Skeletal muscle cell (primary cell): ENCODE data around the gene SLC29A2.
A peak's percentile ranks its signal among the peaks of the same experiment; 100 is the strongest.

Experiments
- DNase-seq: peaks from one replicate; pipeline ENCODE4 v3.0.0-alpha.2; 2010; ENCODE audit warnings: low read depth
- H3K4me3 ChIP-seq: 2 replicates; pipeline ENCODE4 v1.5.1; 2011; ENCODE audit warnings: low read depth, mild to moderate bottlenecking, control low read depth, low read length, moderate library complexity

SLC29A2 gene, protein sequence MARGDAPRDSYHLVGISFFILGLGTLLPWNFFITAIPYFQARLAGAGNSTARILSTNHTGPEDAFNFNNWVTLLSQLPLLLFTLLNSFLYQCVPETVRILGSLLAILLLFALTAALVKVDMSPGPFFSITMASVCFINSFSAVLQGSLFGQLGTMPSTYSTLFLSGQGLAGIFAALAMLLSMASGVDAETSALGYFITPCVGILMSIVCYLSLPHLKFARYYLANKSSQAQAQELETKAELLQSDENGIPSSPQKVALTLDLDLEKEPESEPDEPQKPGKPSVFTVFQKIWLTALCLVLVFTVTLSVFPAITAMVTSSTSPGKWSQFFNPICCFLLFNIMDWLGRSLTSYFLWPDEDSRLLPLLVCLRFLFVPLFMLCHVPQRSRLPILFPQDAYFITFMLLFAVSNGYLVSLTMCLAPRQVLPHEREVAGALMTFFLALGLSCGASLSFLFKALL

DNA sequence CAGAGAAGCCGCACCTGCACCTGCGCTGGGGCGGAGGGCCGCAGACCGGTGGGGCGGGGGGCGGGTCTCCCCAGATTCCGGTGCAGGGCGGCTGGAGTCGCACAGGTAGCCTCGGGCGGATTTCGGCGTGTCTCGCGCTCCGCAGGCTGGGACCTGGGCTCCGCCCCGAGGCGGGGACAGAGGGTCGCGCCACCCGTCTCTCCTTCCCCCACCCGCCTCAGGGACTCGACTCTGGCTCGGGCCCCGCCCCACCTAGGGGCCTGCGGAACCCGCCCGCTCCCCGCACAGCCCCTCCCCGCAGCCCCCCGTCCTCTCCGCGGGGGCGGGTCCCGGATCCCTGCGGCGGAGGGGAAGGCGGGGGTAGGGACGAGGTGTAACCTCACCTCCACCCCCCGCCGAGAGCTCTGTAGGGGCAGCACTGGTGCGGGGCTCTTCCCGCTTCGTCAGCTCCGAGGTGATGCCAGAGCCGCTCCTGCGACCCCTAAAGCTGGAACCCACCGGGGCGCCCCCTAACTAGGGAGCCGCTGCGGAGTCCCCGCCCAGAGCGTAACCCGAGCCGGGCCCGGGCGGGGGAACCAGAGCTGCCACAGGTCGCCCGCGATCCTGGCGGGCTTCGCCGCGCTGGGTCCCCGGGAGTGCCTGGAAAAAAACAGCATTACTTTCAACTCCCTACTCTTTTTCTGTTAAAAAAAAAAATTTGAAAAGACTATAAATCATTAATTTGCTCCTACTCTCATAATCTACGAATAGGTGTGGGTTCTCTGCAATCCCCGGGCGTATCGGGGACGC, at the start of gene SLC29A2:
TSS of gene SLC29A2 (minus strand) at position 134 of the 789 bp plus-strand sequence. CDS start 169 bp downstream, outside the sequence.
- H3K4me3 ChIP-seq: peak within 1 kb of the TSS; percentile 70
- no peak for DNase-seq

DNA sequence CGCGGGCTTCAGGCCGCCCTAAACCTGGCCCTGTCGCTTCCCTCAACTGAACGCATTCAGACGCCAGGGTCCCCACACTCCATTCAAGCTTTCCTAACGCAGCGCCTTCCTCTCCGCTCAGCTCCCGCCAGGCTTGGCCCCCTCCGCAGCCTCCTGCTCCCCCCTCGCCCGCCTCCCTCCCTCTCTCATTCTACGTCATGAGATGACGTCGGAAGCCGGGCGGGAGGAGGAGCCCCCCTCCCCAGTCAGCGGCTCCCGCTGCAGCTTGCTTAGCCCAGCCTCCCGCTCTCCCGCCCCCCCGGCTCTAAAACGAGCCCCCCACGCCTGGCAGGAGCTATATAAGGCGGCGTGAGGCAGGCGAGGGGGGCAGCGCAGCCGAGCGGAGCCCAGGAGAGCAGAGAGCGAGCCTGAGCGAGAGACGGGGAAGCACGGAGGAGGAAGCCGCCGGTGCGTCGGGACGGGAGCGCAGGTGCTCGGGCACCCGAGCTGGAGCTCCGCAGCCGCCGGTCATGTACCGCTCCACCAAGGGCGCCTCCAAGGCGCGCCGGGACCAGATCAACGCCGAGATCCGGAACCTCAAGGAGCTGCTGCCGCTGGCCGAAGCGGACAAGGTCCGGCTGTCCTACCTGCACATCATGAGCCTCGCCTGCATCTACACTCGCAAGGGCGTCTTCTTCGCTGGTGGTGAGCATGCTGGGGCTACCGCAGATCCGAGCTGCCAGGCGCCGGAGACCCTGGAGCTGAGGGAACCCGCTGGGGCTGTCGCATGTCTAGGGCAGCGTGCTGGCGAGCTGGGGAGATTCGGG, 49.3 kb upstream of the SLC29A2 start, which contains the start of gene NPAS4:
TSS of gene NPAS4 (plus strand) at position 365 of the 806 bp plus-strand sequence. CDS start at position 510, 145 bp downstream.
- DNase-seq: no peak
- no peak within 1 kb of the TSS for H3K4me3 ChIP-seq

DNA sequence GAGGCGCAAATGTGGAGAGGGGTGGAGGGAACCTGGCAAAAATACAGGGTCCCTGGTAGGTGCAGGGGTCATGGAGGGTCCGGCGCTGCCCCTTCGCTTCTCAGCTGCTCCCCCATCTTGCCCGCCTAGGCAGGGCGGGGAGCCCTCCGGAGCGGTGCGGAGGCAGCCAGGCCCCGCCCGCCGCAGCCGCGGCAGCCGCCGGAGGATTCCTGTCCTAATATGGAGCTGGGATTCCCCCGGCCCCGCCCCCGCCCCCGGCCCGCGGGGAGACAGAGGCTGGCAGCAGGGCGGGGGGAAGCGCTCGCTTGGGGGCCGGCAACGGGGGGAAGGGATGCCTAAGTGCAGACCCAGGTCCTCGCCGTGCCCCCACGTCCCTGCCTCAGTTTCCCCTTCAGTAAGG, 48.3 kb upstream of the SLC29A2 start:
- no peak overlapping the region for H3K4me3 ChIP-seq
- no peak for DNase-seq

DNA sequence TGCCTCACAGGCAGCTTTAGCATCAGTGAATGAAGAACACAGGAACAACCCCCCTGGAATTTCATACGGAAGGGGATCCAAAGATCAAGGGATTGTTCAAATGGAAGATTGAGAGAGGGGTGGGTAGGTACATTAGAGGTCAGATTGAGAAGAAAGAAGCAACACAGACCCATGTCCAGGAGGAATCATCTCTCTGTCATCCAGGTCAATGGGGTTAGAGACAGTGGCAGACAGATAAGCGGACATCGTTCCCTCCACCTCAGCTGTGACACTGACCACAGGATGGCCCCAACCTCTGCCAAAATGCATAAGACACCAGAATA, 47.4 kb upstream of the SLC29A2 start:
- DNase-seq: no peak
- H3K4me3 ChIP-seq: no peak overlapping the region

DNA sequence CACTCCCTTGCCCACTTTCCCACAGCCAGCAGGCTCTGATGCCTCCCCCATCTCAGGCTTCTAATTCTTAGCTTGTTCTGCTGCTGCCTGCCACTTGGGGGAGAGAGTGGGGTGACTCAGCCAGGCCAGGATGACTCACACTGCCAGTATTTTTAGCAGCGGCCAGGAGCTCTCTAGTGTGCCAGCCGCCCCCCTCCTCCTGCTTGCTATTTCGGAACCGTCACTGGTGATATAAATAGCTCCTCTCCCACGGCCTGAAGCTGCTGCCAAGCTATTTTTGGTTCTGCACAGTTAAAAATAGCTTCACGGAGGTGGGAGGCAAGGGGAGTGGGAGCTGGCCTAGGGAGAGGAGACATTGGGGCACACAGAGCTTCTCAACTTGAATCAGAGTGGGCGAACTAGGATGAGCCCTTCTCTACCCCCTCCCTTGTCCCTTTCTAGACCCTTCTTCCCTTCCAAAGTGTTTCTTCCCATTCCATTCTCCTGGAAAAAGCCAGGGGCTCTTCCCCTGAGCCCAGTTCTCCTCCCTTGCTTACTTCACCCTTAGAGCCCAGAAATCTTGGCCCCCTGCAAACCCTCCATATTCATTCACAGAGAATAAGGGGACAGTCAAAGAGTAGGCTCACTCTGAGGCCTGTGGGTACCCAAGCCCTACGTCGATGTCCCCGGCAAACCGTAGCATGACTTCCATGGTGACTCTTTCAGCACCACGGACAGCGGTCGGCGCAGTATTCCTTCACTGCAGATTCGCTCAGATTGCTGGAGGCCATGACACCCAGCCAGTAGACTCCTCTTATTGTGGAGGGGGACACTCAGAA, 46.8 kb upstream of the SLC29A2 start:
- no peak overlapping the region for H3K4me3 ChIP-seq
- peak; percentile 84 for DNase-seq

DNA sequence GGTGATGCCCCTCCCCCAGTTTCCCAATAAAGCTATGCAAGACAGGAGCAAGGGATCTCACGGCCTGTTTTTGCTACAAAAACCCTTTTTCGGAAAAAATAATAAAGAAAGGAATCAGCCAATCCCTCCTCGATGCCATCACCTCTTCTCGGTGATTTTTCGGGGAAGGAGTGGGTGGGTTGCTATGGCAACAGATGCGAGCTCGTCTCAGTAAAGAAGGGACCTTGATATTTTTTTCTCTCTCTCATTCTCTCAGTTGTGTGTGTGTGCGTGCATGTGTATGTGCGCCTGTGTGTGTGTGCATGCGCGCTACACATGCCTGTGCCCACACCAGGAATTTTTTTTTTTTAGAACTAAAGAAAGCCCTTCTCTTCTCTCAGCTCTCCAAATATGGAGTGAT, 45.4 kb upstream of the SLC29A2 start:
- no peak for DNase-seq

DNA sequence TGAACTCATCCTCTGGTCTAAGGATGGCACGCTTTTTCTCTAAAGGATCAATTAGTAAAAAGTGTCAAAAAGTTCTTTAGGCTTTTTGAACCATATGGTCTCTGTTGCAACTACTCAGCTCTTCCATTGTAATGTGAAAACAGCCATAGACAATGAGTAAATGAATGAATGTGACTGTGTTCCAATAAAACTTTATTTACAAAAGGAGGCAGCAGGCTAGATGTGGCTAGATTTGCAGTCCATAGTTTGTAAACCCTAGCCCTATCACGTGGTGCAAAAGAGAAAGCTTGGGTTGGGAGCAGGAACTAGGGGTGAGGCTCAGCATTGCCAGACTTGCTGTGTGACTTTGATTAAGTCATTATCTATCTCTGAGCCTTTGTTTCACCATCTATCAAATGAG, 43.9 kb upstream of the SLC29A2 start:
- H3K4me3 ChIP-seq: no peak overlapping the region
- no peak for DNase-seq

More for the DNA sequence above, 45.4 kb upstream of the SLC29A2 start:
- H3K4me3 ChIP-seq: no peak overlapping the region

DNA sequence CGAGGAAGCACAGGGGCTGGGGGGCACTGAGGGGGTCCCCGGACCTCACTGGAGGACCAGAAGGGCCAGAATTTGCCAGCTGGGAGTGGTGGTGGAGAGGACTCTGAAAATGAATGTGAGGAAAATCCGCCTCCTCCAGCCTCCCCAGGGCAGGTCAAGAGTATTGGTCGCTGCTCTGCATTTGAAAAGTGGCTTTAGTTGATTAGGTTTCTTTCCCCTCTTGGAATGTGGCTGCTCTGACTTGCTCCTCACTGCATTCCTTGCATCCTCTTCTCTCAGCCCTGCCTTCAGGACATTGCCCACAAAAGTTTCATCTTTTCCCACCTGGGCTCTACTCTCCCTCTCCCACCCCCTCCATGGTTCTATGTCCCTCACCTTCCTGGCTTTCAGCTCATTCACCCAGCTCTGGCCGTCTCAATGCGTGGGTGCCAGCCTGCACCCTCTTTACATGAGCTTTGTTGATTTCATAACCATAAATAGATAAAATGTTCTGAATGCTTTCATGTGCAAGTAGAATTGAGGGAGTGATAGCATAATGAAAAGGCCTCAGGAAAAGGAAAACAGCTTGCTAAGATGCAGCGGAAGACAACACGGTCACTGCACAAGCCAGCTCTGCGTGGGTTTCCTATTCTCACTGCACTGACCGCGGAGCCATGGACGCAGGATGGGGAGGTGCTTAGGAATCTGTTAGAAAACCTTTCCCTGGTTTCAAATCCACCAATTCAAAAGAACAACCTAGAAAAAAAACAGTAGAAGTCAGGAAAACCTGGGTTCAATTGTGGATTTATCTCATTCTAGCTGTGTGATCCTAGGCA, 42.8 kb upstream of the SLC29A2 start:
- DNase-seq: no peak
- no peak overlapping the region for H3K4me3 ChIP-seq

DNA sequence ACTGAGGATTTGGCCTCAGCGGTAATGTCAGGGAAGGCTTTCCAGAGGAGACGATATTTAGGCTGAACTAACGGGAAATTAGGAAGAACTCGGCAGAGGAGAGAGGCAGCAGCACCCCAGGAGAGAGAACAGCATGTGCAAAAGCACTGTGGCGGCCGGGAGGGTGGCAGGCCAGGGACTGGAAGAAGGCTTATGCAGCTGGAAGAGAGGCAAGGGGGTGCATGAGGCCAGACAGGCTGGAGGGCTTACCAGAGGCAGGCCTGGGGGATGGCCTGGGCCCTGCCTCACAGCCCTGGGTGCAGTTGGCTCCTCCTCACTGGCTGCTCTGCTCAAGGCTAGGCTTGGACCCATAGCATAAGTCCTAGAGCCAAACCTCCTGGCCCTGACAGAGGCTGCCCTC, 41.6 kb upstream of the SLC29A2 start:
- DNase-seq: no peak
- H3K4me3 ChIP-seq: no peak overlapping the region

DNA sequence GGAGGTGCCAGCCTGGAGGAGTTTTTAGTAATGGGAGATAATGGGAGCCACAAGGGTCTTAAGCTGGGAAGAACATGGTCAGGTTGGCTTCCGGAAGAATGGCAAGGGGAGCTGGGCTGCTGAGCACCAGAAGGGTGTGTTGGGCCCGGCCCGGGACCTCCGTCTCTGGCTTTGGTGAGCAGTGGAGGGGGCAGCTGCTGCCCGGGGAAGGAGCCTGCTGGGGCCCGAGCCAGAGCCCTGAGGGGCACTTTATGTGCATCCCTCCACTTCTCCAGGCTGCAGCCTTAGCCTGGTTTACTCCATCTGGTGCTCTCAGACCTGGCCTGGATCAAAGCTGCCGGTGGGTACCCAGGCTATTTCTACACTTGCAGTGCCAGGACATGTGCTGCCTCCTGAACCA, 40.5 kb upstream of the SLC29A2 start:
- no peak for DNase-seq
- H3K4me3 ChIP-seq: no peak overlapping the region

DNA sequence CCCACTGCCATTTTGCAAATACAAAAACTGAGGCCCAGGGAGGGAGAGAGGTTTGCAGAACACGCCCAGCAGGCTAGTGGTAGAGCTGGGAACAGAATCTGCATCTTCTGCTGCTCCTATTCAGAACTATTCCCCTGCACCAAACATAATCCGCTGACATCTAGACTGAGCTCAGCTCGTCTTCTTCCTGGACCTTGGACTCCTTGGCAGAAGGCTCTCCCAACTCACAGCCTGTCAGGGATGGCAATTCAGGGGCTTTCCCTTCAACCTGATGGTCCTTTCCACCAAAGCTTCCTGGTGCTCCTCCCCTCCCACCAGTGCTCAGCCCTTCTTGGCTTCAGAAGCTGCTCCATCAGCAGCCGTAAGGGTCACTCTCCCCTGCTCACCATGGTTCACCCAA, 39.8 kb upstream of the SLC29A2 start:
- H3K4me3 ChIP-seq: no peak overlapping the region
- DNase-seq: no peak

DNA sequence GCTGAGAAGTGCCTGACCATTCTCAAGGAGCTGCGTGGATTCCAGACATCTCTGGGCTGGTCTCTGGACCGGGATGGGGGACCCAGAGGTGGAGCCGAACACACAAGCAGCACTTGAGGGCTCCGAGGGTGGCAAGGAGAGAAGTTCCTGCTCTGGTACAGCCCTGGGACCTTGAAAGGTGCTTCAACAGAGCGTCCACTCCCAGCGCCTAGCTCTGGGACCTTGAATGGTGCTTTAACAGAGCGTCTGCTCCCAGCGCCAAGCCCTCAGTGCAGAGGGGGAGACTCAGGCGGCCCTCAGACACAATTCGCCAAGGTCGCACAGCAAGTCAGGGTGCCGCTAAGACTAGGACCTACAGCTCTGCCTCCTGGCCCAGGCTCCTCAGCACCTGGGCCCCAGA, 38.6 kb upstream of the SLC29A2 start:
- H3K4me3 ChIP-seq: no peak overlapping the region
- DNase-seq: no peak

DNA sequence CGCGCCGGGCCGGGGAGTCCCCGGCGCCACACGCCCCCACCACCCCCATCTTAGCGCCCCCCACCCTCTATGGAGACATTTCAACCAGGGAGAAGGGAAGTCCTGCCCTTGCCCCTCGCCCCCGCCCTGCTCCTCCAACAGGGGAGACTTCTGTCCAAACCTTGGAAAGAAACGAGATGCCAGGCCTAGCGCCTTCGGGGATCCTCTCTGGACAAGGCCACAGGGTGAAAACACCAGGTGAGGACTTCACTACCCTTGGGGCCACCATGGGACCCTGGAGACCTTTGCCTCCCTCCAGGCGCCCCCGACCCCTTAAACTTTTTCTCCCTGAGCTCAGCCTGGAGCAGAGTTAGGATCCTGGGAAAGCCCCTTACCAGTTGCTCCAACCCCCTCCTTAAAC, 37.7 kb upstream of the SLC29A2 start:
- DNase-seq: no peak
- H3K4me3 ChIP-seq: peak overlapping the region; percentile 53

DNA sequence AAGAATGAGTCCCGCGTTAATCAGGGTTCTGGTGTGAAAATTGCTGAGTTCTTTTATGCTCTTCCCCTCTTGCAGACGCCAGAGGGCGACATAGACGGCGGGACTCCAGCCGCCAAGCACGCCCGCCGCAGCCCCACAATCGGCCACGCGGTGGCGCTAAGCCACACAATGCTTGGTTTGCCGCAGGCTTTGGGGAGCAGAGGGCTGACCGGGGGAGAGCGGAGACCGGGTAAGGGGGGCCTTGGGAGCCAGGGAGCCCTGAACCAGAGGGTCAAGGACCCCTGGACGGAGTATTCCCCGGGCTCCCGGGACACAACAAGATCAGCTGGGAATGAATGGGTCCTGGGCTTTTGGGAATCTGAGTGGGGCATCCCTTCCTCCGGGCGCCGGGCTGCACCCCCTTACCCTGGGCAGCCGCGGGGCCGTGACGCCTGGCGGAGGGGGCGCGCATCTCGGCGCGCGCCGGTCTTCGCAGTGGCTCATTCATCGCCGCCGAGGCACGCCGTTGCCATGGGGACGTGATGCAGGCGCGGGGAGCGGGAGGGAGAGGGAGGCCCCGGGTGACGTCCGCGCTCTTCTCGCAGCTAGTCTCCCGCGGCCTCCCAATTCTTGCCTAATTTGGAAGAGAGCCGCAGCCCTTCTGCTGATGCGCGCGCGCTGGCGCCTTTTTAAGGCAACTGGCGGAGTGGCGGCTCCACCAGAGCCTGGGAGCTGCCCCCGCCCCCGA, 37.1 kb upstream of the SLC29A2 start:
- peak; percentile 71 for DNase-seq
- peak overlapping the region; percentile 53 for H3K4me3 ChIP-seq

DNA sequence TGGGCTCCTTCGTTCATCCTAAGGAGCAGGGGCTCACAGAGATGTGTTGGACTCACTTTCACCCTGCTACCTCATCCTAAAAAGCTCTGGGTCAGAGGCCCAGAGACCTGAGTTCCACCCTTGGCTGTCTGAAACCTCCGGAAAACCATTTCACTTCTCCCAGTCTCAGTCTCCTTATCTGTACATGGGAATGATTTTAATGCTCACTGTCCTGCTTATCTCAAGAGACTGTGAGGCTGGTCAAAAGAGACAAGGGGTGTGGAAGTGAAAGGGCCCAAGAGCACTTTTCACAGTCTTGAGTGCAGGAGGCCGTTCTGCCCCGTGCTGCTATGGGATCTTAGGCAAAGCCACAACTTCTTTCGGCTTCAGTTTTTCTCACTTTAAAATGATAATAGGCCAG, 36.1 kb upstream of the SLC29A2 start:
- no peak overlapping the region for H3K4me3 ChIP-seq
- DNase-seq: no peak

DNA sequence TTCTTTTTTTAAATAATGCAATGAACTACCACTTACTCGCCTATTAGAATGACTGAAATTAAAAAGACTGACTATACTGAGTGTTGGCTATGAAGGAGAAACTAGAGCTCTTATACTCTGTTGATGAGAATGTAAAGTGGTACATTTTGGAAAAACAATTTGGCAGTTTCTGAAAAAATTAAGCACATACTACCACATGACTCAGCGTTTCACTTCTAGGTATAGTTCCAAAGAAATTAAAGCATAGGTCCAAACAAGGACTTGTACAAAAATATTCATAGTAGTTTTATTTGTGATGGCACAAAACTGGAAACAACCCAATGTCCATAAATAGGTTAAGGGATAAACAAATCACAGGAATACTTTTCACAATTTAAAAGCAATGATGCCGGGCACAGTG, 22.4 kb upstream of the SLC29A2 start:
- DNase-seq: no peak

DNA sequence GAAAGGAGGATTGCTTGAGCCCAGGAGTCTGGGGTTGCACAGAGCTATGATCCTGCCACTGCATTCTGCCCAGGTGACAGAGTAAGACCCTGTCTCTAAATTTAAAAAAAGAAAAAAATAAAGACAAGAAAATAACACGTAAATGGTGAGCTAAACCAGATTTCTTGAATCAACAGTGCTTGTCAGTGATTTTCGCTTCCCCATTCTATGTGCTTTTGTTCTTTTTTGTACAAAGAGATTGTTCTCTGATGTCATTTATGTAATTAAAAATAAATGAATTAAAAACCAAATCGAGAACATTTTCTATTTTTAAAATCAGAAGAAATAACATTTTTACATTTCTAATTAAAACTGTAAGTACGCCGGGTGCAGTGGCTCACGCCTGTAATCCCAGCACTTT, 19.8 kb upstream of the SLC29A2 start:
- DNase-seq: no peak
- H3K4me3 ChIP-seq: no peak overlapping the region

More for the DNA sequence above, 22.4 kb upstream of the SLC29A2 start:
- no peak overlapping the region for H3K4me3 ChIP-seq
